Measurements from ENCODE around the gene CYP46A1. TPM values are rescaled to one million over a fixed set of nuclear protein-coding genes. Genes with fewer than 3 reads are reported as not detected.

CYP46A1 gene
- total and polyA plus RNA-seq, 2 experiments from 2014 or later: 0.22 to 0.29 TPM

GRCh38 chr14:99741227-99741976 is 57.3 kb downstream of the CYP46A1 start:
- Histone ChIP-seq H4K20me1 (ENCODE audit: insufficient read depth) (no peaks in the 10 kb centered on the region), H3K4me2 (ENCODE audit: unreplicated experiment) (no peak overlapping the region), H3K4me1 (ENCODE audit: insufficient read depth) (no peaks in the 10 kb centered on the region; the same call in 1 of the 2 replicates), H2AFZ (no peak overlapping the region), H3K9ac (no peak overlapping the region), H3F3A (ENCODE audit: insufficient read depth) (peaks cover 17% of the 10 kb centered on the region; the same call in 1 of the 2 replicates), H3K79me2 (ENCODE audit: insufficient read depth) (no peaks in the 10 kb centered on the region), H3K27me3 (replicated peaks; ENCODE audit: insufficient read depth) (no peaks in the 10 kb centered on the region), H3K4me3 (no peak overlapping the region), H3K27ac (no peak overlapping the region), H3K9me2 (ENCODE audit: insufficient read depth) (no peaks in the 10 kb centered on the region), H3K9me3 (ENCODE audit: low read depth) (no peaks in the 10 kb centered on the region), H3K36me3 (ENCODE audit: low read depth) (no peaks in the 10 kb centered on the region)
- WGBS, 2 experiments (ENCODE audit: low coverage in 1 of 2, low lambda C conversion rate in 2 of 2, missing lambda C conversion rate in 2 of 2): 86 to 90% methylated on average over 14 of the region's 14 CpGs
- no peak for DNase-seq
- in situ Hi-C loops (cut with MboI): no loop called here
- TF ChIP-seq EZH2 (IDR thresholded peaks at IDR 0.05; ENCODE audit: insufficient read depth, poor library complexity, severe bottlenecking): no peak
- no peak for TF ChIP-seq EZH2phosphoT487 (IDR thresholded peaks at IDR 0.05; ENCODE audit: insufficient read depth, low read depth)

GRCh38 chr14:99742074-99742473 is 58.0 kb downstream of the CYP46A1 start:
- in situ Hi-C loops (cut with MboI): no loop called here
- no peaks in the 10 kb centered on the region; the same call in 1 of the 2 replicates for H3K4me1 ChIP-seq (ENCODE audit: insufficient read depth)
- WGBS, 2 experiments (ENCODE audit: low coverage in 1 of 2, low lambda C conversion rate in 2 of 2, missing lambda C conversion rate in 2 of 2): 95 to 97% methylated on average over 3 of the region's 3 CpGs
- peaks cover 17% of the 10 kb centered on the region; the same call in 1 of the 2 replicates for H3F3A ChIP-seq (ENCODE audit: insufficient read depth)
- DNase-seq: no peak
- H3K36me3 ChIP-seq (ENCODE audit: low read depth): no peaks in the 10 kb centered on the region
- H3K4me3 ChIP-seq: no peak overlapping the region
- H3K79me2 ChIP-seq (ENCODE audit: insufficient read depth): no peaks in the 10 kb centered on the region
- H3K9ac ChIP-seq: no peak overlapping the region
- no peak overlapping the region for H3K4me2 ChIP-seq (ENCODE audit: unreplicated experiment)
- no peaks in the 10 kb centered on the region for H3K9me2 ChIP-seq (ENCODE audit: insufficient read depth)
- no peaks in the 10 kb centered on the region for H4K20me1 ChIP-seq (ENCODE audit: insufficient read depth)
- no peaks in the 10 kb centered on the region for H3K27me3 ChIP-seq (replicated peaks; ENCODE audit: insufficient read depth)
- H3K27ac ChIP-seq: no peak overlapping the region
- no peak overlapping the region for H2AFZ ChIP-seq
- TF ChIP-seq EZH2phosphoT487 (IDR thresholded peaks at IDR 0.05; ENCODE audit: insufficient read depth, low read depth): no peak
- no peak for TF ChIP-seq EZH2 (IDR thresholded peaks at IDR 0.05; ENCODE audit: insufficient read depth, poor library complexity, severe bottlenecking)
- H3K9me3 ChIP-seq (ENCODE audit: low read depth): no peaks in the 10 kb centered on the region

GRCh38 chr14:99742509-99743487 is 58.7 kb downstream of the CYP46A1 start:
- Histone ChIP-seq H3K79me2 (ENCODE audit: insufficient read depth) (no peaks in the 10 kb centered on the region), H3K27ac (no peak overlapping the region), H3K36me3 (ENCODE audit: low read depth) (no peaks in the 10 kb centered on the region), H3K9me3 (ENCODE audit: low read depth) (no peaks in the 10 kb centered on the region), H3K4me1 (ENCODE audit: insufficient read depth) (no peaks in the 10 kb centered on the region; the same call in 1 of the 2 replicates), H3K9ac (no peak overlapping the region), H3K4me3 (no peak overlapping the region), H3F3A (ENCODE audit: insufficient read depth) (peaks cover 17% of the 10 kb centered on the region; the same call in 1 of the 2 replicates), H4K20me1 (ENCODE audit: insufficient read depth) (no peaks in the 10 kb centered on the region), H3K27me3 (replicated peaks; ENCODE audit: insufficient read depth) (no peaks in the 10 kb centered on the region), H2AFZ (no peak overlapping the region), H3K9me2 (ENCODE audit: insufficient read depth) (no peaks in the 10 kb centered on the region), H3K4me2 (ENCODE audit: unreplicated experiment) (no peak overlapping the region)
- TF ChIP-seq EZH2 (IDR thresholded peaks at IDR 0.05; ENCODE audit: insufficient read depth, poor library complexity, severe bottlenecking) (no peak), EZH2phosphoT487 (IDR thresholded peaks at IDR 0.05; ENCODE audit: insufficient read depth, low read depth) (no peak)
- DNase-seq: no peak
- WGBS, 2 experiments (ENCODE audit: low coverage in 1 of 2, low lambda C conversion rate in 2 of 2, missing lambda C conversion rate in 2 of 2): 92 to 95% methylated on average over 25 of the region's 25 CpGs
- in situ Hi-C loops (cut with MboI): no loop called here

GRCh38 chr14:99744199-99744872 is 60.2 kb downstream of the CYP46A1 start:
- Histone ChIP-seq H3K9me3 (ENCODE audit: low read depth) (no peaks in the 10 kb centered on the region), H4K20me1 (ENCODE audit: insufficient read depth) (no peaks in the 10 kb centered on the region), H2AFZ (no peak overlapping the region), H3K4me3 (no peak overlapping the region), H3K4me1 (ENCODE audit: insufficient read depth) (no peaks in the 10 kb centered on the region; the same call in 1 of the 2 replicates), H3K4me2 (ENCODE audit: unreplicated experiment) (peak overlapping the region; percentile 12), H3K27me3 (replicated peaks; ENCODE audit: insufficient read depth) (no peaks in the 10 kb centered on the region), H3K9ac (no peak overlapping the region), H3K36me3 (ENCODE audit: low read depth) (no peaks in the 10 kb centered on the region), H3K27ac (peak overlapping the region; percentile 28), H3F3A (ENCODE audit: insufficient read depth) (peaks cover 17% of the 10 kb centered on the region; the same call in 1 of the 2 replicates), H3K9me2 (ENCODE audit: insufficient read depth) (no peaks in the 10 kb centered on the region), H3K79me2 (ENCODE audit: insufficient read depth) (no peaks in the 10 kb centered on the region)
- DNase-seq: peak; percentile 48
- in situ Hi-C loops (cut with MboI): no loop called here
- TF ChIP-seq EZH2 (IDR thresholded peaks at IDR 0.05; ENCODE audit: insufficient read depth, poor library complexity, severe bottlenecking): no peak
- no peak for TF ChIP-seq EZH2phosphoT487 (IDR thresholded peaks at IDR 0.05; ENCODE audit: insufficient read depth, low read depth)
- WGBS, 2 experiments (ENCODE audit: low coverage in 1 of 2, low lambda C conversion rate in 2 of 2, missing lambda C conversion rate in 2 of 2): 59 to 62% methylated on average over 11 of the region's 11 CpGs

All from GM23248 (cell line).